ENCODE measurements around the gene SLC26A11. TPM values are rescaled to one million over a fixed set of nuclear protein-coding genes. Genes with fewer than 3 reads are reported as not detected.

SLC26A11 gene
- total RNA-seq, 2 experiments from 2014 or later, result 5.9 to 6.1 TPM

DNA sequence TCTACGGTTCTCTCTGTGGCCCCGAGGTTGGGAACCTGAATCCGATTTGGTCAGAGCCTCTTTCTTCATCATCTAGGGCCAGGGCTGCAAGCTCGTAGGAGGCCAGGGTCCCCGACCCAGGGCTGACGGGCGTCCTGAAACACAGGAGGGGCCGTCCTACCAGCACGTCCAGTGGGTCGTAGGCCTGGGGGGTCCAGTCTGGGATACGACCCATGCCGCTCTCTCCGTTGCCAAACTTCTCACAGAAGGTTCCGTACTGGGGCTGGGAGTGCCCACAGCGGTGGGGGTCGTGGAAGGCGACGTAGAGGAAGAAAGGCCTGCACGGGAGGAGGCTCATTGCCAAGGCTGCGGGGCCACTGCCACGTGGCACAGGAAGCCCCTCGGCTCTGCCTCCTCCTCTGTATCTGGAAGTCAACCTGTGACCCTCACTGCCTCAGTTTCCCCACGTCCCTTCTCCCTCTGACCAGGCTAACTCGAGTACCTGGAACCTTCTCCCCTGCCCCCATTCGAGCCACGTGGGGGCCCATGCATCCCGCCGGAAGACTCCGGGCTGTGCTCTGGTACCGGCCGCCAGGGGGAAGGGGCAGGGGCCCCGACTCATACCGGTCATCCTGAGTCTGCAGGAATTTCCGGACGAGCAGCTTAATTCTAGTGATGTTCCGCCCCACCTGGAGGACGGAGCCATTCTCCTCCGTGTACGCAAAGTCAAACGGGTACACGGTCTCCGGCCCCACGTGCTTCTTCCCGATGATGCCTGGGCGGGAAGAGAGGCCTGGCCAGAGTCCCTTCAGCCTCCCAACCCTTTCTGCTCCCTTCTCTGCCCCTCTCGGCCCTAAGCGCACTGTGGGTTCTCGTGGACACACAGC is 6.0 kb upstream of the SLC26A11 start:
- ChIA-PET CTCF (interaction anchor here (1.1 kb wide), 1 partner anchor 29 kb away, joined by 3 read pairs; no protein-coding TSS in a partner anchor), POLR2A (no interaction called here)
- H3K27ac Mint-ChIP-seq, result no peak overlapping the region
- H3K27me3 Mint-ChIP-seq, result no peaks in the 10 kb centered on the region
- H3K4me3 Mint-ChIP-seq, result no peak overlapping the region
- DNase-seq, result no peak
- H3K9me3 Mint-ChIP-seq, result no peaks in the 10 kb centered on the region
- peaks cover 13% of the 10 kb centered on the region for H3K4me1 Mint-ChIP-seq
- H3K36me3 Mint-ChIP-seq (ENCODE audit: low read depth), result peaks cover 11% of the 10 kb centered on the region

DNA sequence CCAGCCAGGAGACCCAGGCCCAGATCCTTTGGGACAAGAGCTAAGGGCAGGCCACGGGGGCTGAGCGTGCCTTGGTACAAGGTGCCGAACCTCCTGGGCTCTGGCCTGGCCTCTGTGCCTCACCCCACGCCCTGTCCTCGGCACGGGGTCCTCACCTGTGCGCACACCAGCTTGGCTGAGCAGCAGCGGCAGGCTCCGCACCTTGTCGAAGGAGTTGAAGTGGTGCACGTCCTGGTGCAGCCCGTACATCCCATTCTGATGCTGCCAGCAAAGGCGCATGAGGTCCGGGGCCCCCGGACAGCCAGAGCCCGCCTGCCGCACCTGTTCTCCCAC is 5.4 kb upstream of the SLC26A11 start:
- ChIA-PET CTCF (interaction anchor here (1.1 kb wide), 1 partner anchor 28 kb away, joined by 3 read pairs; no protein-coding TSS in a partner anchor), POLR2A (no interaction called here)
- no peak overlapping the region for H3K27ac Mint-ChIP-seq

DNA sequence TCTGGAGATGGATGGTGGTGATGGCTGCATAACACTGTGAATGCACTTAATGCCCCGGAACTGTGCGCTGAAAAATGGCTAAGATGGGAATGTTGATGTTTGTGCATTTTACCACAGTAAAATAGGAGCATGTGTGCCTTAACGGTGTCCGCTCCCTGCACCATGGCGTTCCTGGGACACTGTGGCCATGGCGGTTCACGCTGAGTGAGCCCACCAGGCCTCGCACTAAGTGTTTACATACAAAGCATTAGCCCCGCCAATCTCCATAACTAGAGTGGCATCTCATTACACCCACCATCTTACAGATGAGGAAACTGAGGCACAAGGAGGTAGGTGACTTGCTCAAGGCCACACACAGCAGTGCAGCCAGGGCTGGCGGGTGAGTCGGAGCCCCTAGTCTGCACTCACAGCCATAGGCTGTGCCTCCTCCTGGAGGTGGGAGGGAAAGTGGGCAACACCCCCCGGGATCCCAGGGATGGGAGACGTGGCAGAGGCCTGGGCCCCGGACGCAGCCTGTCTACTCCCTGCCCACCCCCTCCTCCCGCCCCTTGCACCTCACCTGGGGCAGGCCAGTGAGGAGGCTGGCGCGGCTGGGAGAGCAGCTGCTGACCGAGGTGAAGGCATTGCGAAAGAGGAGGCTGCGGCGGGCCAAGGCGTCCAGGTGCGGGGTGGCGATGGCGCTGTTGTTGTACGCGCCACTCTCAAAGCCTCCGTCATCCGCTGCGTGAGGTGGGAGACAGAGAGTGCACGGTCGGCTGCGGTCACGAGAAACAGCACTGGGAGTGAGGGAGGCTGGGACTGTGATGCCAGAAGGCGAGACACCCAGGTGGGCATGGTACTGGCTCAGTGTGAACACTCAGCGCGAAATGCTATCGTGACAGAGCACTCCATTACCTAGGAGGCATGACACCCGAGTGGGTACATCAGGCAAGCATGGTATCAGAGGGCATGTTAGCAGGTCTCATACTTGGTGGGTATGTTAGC is 3.5 kb upstream of the SLC26A11 start:
- ChIA-PET CTCF (interaction anchor here (0.6 to 1.6 kb wide), 4 partner anchors 9 to 651 kb away, joined by 3 to 7 read pairs (median 4); partner anchors contain the start of gene GAA), POLR2A (no interaction called here)
- Mint-ChIP-seq H3K27ac (no peak overlapping the region), H3K9me3 (no peaks in the 10 kb centered on the region), H3K27me3 (no peaks in the 10 kb centered on the region), H3K4me1 (peaks cover 22% of the 10 kb centered on the region), H3K4me3 (no peak overlapping the region), H3K36me3 (ENCODE audit: low read depth) (peaks cover 8% of the 10 kb centered on the region)
- no peak for DNase-seq

More for the DNA sequence above, 5.4 kb upstream of the SLC26A11 start:
- H3K9me3 Mint-ChIP-seq, result no peaks in the 10 kb centered on the region
- H3K4me1 Mint-ChIP-seq, result peaks cover 19% of the 10 kb centered on the region
- H3K27me3 Mint-ChIP-seq, result no peaks in the 10 kb centered on the region
- peaks cover 11% of the 10 kb centered on the region for H3K36me3 Mint-ChIP-seq (ENCODE audit: low read depth)
- H3K4me3 Mint-ChIP-seq, result no peak overlapping the region
- DNase-seq, result no peak

DNA sequence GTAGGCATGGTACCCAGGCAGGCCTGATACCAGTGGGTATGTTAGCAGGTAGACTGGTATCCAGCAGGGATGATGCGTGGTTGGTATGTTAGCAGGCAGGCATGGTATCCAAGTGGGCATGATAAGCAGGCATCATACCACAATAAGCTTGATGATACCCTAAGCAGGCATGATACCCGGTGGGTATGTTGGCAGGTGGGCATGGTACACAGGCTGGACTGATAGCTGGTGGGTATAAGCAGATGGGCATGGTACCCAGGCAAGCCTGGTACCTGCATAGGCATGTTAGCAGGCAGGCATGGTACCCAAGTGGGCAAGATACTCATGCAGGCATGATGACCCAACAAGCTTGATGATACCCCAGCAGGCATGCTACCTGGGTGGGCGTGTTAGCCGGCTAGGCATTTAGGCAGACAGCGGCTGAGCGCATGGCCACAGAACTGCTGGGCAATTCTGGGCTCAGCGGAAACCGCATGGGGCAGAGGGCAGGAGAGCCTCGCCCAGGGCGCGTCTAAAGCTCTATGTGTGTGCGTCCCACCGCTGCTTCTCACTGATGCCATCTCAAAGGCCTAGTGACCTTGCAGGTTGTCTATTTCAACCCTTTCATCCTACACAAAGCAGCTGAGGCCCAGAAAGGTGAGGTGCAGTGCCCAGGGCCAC is 2.4 kb upstream of the SLC26A11 start:
- H3K9me3 Mint-ChIP-seq, result no peaks in the 10 kb centered on the region
- H3K27ac Mint-ChIP-seq, result peak overlapping the region; percentile 3
- ChIA-PET POLR2A (no interaction called here), CTCF (interaction anchor here (0.5 to 1.8 kb wide), 7 partner anchors 8 to 116 kb away, joined by 3 to 7 read pairs (median 3); partner anchors contain the start of gene GAA)
- H3K27me3 Mint-ChIP-seq, result no peaks in the 10 kb centered on the region
- DNase-seq, result no peak
- H3K4me3 Mint-ChIP-seq, result no peak overlapping the region
- H3K36me3 Mint-ChIP-seq (ENCODE audit: low read depth), result peaks cover 8% of the 10 kb centered on the region
- H3K4me1 Mint-ChIP-seq, result peaks cover 22% of the 10 kb centered on the region

DNA sequence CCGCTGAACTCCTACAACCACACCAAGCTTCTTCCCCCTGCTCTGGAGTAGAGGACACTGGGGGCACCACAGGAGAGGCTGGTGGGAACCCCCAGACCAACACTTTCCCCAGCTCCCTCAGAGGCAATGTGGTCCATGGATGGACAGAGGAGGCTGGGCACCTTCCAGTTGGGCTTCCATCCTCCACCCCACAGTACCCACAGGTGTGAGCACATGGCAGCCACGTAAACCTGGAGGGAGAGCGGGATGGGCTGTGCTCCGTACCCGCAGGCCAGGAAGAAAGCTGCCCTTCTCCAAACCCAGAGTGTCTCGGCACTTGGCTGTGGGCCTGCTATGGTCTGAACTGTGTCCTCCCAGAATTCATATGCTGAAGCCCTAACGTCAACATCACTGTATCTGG is 1.8 kb upstream of the SLC26A11 start:
- ChIA-PET POLR2A (no interaction called here), CTCF (interaction anchor here (0.5 to 1.8 kb wide), 7 partner anchors 8 to 117 kb away, joined by 3 to 7 read pairs (median 3); partner anchors contain the start of gene GAA)
- H3K9me3 Mint-ChIP-seq, result no peaks in the 10 kb centered on the region
- H3K4me1 Mint-ChIP-seq, result peaks cover 22% of the 10 kb centered on the region
- peak overlapping the region; percentile 42 for H3K27ac Mint-ChIP-seq
- no peak for DNase-seq
- H3K36me3 Mint-ChIP-seq (ENCODE audit: low read depth), result peaks cover 8% of the 10 kb centered on the region
- H3K27me3 Mint-ChIP-seq, result no peaks in the 10 kb centered on the region
- peak overlapping the region; percentile 84 for H3K4me3 Mint-ChIP-seq

DNA sequence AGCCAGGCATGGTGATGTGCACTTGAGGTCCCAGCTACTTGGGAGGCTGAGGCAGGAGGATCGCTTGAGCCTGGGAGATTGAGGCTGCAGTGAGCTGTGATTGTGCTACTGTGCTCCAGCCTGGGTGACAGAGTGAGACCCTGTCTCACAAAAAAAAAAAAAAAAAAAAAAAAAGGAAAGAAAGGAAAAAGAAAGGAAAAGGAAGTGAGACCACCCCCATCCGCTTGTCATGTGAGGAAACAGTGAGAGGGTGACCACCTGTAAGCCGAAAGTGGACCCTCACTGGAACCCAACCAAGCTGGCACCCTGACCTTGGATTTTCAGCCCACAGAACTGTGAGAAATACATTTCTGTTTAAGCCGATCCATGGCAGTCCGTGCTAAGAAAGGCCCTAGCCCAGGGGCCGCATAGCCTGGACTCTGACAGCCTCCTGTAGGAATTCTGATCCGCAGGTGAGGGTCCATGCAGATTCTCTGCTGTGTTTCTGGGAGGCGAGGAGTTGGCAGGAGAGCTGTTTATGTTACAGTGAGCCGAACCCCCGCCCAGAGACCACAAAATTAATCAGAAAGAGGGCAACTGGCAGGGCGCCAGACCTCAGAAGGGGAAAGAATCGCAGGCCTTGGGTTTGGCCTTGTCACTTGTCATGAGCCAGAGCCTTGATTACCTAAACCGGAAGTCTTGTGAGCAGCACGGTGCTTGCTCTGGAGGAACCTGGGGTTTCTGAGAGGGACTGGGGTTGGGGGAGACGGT is 1.0 kb upstream of the SLC26A11 start:
- CTCF ChIA-PET, result interaction anchor here (1.0 to 1.8 kb wide), 5 partner anchors 9 to 71 kb away, joined by 3 to 4 read pairs (median 3); no protein-coding TSS in a partner anchor
- peaks cover 8% of the 10 kb centered on the region for H3K36me3 Mint-ChIP-seq (ENCODE audit: low read depth)

DNA sequence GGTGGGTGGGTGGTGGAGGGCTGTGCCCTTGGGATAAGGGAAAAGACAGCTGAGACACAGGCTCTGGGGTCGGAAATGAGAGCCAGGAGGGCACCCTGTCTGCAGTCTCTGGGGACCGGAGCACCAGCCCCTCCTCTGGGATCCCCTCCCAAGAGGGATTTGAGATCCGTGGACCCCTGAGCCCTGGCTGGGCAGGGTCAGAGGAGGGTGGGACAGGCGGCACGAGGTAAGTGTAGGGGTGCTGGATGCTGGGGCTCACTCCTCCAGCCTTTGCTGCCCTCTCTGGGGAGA is 519 bp upstream of the SLC26A11 start:
- Mint-ChIP-seq H3K27me3 (no peaks in the 10 kb centered on the region), H3K4me3 (peak overlapping the region; percentile 84), H3K9me3 (no peaks in the 10 kb centered on the region), H3K27ac (peak overlapping the region; percentile 83), H3K36me3 (ENCODE audit: low read depth) (peaks cover 8% of the 10 kb centered on the region), H3K4me1 (peaks cover 23% of the 10 kb centered on the region)
- ChIA-PET CTCF (interaction anchor here (1.0 to 1.4 kb wide), 2 partner anchors 24 to 72 kb away, joined by 3 read pairs; no protein-coding TSS in a partner anchor), POLR2A (no interaction called here)
- no peak for DNase-seq

More for the DNA sequence above, 1.0 kb upstream of the SLC26A11 start:
- POLR2A ChIA-PET, result no interaction called here
- Mint-ChIP-seq H3K27me3 (no peaks in the 10 kb centered on the region), H3K27ac (peak overlapping the region; percentile 83), H3K4me3 (peak overlapping the region; percentile 84), H3K9me3 (no peaks in the 10 kb centered on the region), H3K4me1 (peaks cover 23% of the 10 kb centered on the region)
- peak; percentile 88 for DNase-seq

DNA sequence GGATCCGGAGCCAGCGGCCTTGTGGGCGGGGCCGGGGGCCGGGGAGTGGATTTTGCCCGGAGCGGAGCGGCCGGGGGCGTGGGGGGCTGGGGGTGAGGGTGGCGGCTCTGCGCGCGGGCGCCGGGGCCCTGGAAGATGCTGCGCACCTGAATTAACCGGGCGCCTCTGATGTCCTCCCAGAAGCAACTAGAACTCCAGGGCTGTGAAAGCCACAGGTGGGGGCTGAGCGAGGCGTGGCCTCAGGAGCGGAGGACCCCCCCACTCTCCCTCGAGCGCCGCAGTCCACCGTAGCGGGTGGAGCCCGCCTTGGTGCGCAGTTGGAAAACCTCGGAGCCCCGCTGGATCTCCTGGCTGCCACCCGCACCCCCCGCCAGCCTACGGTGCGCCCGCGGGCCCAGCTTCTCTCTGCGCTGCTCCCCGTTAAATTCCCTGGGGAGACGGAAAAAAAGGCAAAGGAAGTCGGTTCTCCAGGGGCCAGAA is 549 bp downstream of the SLC26A11 start:
- H3K27ac Mint-ChIP-seq, result peak overlapping the region; percentile 71
- H3K4me3 Mint-ChIP-seq, result peak overlapping the region; percentile 70
- no peak for DNase-seq
- POLR2A ChIA-PET, result interaction anchor here (0.5 kb wide), 1 partner anchor 1836 kb away, joined by 3 read pairs; no protein-coding TSS in a partner anchor
- peaks cover 23% of the 10 kb centered on the region for H3K4me1 Mint-ChIP-seq
- CTCF ChIA-PET, result interaction anchor here (0.5 kb wide), 1 partner anchor 711 kb away, joined by 5 read pairs; no protein-coding TSS in a partner anchor
- peaks cover 8% of the 10 kb centered on the region for H3K36me3 Mint-ChIP-seq (ENCODE audit: low read depth)
- H3K27me3 Mint-ChIP-seq, result no peaks in the 10 kb centered on the region
- no peaks in the 10 kb centered on the region for H3K9me3 Mint-ChIP-seq

DNA sequence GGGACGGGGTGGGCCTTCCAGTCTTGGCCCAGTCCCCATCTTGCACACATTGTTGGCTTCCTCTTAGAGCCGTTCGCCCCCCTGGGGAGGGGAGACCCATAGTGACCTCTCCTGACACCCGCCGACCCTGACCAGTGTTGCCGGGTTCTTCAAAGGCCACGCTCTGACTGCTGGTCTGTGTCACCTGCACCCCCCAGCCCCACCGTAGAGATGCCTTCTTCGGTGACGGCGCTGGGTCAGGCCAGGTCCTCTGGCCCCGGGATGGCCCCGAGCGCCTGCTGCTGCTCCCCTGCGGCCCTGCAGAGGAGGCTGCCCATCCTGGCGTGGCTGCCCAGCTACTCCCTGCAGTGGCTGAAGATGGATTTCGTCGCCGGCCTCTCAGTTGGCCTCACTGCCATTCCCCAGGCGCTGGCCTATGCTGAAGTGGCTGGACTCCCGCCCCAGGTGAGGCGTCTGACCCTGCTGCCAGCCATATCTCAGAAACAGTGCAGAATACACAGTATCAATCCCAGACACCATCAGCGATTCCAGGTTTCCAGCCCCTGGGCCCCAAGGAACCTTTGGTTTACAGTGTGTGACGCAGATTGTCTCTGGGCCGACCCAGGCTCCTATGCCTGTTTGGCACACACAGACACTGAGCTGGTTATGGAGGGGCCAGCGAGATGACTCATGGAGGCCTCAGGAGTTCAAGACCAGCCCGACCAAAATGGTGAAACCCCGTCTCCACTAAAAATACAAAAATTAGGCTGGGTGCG is 1.3 kb downstream of the SLC26A11 start:
- peaks cover 23% of the 10 kb centered on the region for H3K4me1 Mint-ChIP-seq

DNA sequence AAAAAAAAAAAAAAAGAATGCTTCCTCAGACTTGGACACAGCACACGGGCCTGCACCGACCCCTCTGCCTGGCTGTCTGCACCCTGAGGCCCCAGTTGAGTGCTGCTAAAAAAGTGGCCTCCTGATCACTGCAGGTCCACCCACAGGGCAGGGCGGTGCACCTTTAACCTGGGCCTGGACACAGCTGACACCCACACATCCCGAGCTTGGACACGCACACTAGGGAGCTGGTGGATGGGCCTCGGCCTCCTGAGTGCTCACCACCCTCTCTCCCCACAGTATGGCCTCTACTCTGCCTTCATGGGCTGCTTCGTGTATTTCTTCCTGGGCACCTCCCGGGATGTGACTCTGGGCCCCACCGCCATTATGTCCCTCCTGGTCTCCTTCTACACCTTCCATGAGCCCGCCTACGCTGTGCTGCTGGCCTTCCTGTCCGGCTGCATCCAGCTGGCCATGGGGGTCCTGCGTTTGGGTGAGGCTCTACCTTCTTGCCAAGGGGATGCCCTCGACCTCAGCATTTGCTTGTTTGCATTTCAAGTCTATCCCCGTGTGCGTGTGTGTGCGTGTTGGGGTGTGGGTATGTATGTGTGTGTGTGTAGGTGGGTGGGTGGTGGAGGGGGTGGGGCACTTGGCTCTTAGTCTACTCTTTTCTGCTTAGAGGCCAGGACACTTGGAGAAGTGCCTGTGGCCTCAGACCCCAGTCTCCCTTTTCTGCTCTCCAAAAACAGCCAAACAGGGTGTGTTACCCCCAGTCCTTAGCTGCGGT is 2.3 kb downstream of the SLC26A11 start:
- CTCF ChIA-PET, result no interaction called here
- H3K27me3 Mint-ChIP-seq, result no peaks in the 10 kb centered on the region
- POLR2A ChIA-PET, result no interaction called here
- H3K4me3 Mint-ChIP-seq, result no peak overlapping the region
- H3K36me3 Mint-ChIP-seq (ENCODE audit: low read depth), result peaks cover 1% of the 10 kb centered on the region
- DNase-seq, result no peak
- peaks cover 21% of the 10 kb centered on the region for H3K4me1 Mint-ChIP-seq
- no peak overlapping the region for H3K27ac Mint-ChIP-seq
- no peaks in the 10 kb centered on the region for H3K9me3 Mint-ChIP-seq

More for the DNA sequence above, 1.3 kb downstream of the SLC26A11 start:
- H3K36me3 Mint-ChIP-seq (ENCODE audit: low read depth), result peaks cover 4% of the 10 kb centered on the region
- DNase-seq, result no peak
- CTCF ChIA-PET, result no interaction called here
- H3K4me3 Mint-ChIP-seq, result peak overlapping the region; percentile 70
- POLR2A ChIA-PET, result no interaction called here
- H3K9me3 Mint-ChIP-seq, result no peaks in the 10 kb centered on the region
- no peaks in the 10 kb centered on the region for H3K27me3 Mint-ChIP-seq
- H3K27ac Mint-ChIP-seq, result peak overlapping the region; percentile 46

Measured in activated CD4-positive, alpha-beta T cell treated with anti-CD3 and anti-CD28 coated beads, Interleukin-2, amount 10 ng/mL, durations not matched to agents 7 days and 5 days (primary cell).